ENCODE data around the gene NOM1.

NOM1 gene

DNA sequence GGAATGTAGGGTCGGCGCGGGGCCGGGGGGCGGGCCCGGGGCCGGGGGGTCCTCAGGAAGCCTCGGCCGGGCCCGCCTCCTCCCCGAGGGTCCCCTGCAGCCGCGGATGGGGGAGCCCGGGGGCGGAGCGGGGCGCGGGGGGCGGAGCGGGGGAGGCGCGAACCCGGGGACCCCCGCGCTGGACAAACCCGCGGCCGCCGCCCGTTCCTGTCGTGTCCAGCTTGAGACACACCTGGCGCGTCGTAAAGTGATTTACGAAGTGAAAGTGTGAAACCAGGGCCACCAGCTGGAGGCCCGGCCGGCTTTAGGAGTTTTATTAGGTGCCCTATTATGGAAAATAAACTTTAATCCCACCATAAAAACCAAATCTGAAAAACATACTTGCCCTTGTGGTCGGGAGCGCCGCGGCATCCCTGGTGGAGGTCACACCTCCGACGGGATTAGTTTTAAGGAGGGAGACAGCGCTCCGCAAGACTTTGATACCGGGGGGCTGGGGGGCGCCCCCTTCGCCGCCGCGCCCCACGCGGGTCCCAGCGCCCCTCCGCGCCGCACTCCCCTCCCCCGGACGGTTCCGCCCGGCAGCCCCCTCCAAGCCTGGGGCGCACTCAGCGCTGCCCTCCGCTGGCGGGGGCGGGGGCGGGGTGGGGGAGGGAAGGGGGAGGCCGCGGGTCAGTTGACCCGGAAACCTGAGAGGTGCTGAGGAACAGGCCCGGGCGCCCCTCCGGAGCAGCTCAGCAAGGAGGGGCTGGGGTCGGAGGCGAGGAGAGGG is 50.6 kb downstream of the NOM1 start:
- no peaks in the 10 kb centered on the region for H3K9me3 Mint-ChIP-seq
- peaks cover 9 to 10% of the 10 kb centered on the region in 2 donors for H3K4me1 Mint-ChIP-seq (ENCODE audit: low read depth in 2 of 2)
- peak overlapping the region in 1 of 2 donors; percentile 9 for H3K27ac Mint-ChIP-seq
- H3K27me3 Mint-ChIP-seq: peaks cover 84 to 95% of the 10 kb centered on the region in 2 donors
- DNase-seq (no peak), ATAC-seq (replicated peaks) (no peak)
- peaks cover 6% of the 10 kb centered on the region for H3K36me3 Mint-ChIP-seq (ENCODE audit: insufficient read depth)
- peak overlapping the region; percentile 63 to 74 for H3K4me3 Mint-ChIP-seq

DNA sequence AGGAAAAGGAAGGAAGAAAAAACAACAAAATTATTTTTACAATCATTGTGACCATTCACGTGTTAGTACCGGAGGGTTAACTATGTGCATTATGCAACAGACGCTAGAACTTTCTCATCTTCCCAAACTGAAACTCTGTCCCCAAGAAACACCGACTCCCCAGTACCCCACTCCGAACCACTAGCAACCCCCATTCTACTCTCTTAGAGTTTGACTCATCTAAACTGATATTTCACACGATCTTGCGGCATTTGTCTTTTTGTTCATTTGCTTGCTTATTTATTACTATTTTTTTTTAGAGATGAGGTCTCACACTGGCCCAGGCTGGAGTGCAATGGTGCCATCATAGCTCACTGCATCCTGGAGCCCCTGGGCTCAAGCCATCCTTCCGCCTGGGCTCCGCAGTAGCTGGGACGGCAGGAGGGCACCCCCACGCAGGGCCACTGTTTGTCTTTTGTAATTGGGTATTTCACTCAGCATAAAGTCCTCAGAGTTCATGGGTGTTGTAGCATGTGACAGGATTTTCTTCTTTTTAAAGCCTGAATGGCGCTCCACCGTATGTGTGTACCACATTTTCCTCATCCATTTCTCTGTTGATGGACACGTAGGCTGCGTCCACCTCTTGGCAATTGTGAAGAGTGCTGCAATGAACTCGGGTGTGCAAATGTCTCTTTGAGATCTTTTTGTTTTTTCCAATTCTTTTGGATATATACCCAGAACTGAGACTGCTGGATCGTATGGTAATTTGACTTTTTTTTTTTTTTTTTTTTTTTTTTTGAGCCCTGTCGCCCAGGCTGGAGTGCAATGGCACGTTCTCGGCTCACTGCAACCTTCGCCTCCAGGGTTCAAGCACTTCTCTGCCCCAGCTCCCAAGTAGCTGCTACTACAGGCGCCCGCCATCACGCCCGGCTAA is 51.5 kb downstream of the NOM1 start:
- peaks cover 82 to 93% of the 10 kb centered on the region in 2 donors for H3K27me3 Mint-ChIP-seq
- DNase-seq: no peak
- peak overlapping the region; percentile 63 to 74 for H3K4me3 Mint-ChIP-seq
- H3K36me3 Mint-ChIP-seq (ENCODE audit: insufficient read depth): peaks cover 6% of the 10 kb centered on the region
- ATAC-seq (replicated peaks): no peak
- peak overlapping the region in 1 of 2 donors; percentile 9 for H3K27ac Mint-ChIP-seq
- H3K9me3 Mint-ChIP-seq: no peaks in the 10 kb centered on the region
- peaks cover 9 to 10% of the 10 kb centered on the region in 2 donors for H3K4me1 Mint-ChIP-seq (ENCODE audit: low read depth in 2 of 2)

DNA sequence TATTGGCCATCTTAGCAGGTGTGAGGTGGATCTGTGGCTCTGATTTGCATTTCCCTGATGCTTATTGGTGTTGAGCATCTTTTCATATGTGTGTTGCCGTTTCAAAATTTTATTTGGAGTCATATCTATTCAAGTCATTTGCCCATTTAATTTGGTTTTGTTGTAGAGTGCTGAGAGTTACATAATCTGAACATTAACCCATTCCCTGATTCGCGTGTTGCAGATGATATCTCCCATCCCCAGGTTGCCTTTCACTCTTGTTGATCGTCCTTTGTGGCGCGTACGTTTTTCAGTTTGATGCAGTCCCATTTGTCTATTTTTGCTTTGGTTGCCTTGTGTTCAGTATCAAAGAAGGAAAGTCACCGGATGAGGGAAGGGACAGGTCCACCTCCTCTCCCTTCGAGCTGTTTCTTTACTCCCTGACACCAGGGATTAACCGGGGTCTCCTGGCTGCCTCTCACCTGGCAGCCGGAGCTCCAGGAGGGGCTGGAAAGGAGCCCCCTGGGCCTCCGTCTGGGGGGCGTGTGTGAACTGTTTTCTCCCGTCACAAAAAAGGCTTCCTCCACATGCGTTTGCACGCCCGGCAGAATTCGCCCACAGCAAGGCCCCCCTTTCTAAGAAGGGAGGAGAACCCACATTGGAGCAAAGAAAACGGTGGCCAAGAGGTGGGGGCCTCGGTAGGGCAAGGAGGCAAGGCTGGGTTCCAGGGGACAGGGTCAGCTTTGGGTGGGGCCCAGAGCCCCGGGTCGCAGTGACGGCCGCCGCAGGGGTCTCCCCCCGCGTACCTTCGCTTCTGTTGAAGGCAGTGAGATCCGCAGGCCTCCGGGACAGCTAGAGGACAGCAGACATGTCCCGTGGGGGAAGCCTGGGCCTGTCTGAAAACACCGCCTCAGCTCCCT is 52.7 kb downstream of the NOM1 start:
- H3K36me3 Mint-ChIP-seq (ENCODE audit: insufficient read depth): peaks cover 6% of the 10 kb centered on the region
- peak overlapping the region; percentile 63 to 74 for H3K4me3 Mint-ChIP-seq
- no peak for DNase-seq
- peaks cover 75 to 93% of the 10 kb centered on the region in 2 donors for H3K27me3 Mint-ChIP-seq
- no peak for ATAC-seq (replicated peaks)
- peaks cover 9 to 10% of the 10 kb centered on the region in 2 donors for H3K4me1 Mint-ChIP-seq (ENCODE audit: low read depth in 2 of 2)
- no peak overlapping the region for H3K27ac Mint-ChIP-seq
- H3K9me3 Mint-ChIP-seq: no peaks in the 10 kb centered on the region

DNA sequence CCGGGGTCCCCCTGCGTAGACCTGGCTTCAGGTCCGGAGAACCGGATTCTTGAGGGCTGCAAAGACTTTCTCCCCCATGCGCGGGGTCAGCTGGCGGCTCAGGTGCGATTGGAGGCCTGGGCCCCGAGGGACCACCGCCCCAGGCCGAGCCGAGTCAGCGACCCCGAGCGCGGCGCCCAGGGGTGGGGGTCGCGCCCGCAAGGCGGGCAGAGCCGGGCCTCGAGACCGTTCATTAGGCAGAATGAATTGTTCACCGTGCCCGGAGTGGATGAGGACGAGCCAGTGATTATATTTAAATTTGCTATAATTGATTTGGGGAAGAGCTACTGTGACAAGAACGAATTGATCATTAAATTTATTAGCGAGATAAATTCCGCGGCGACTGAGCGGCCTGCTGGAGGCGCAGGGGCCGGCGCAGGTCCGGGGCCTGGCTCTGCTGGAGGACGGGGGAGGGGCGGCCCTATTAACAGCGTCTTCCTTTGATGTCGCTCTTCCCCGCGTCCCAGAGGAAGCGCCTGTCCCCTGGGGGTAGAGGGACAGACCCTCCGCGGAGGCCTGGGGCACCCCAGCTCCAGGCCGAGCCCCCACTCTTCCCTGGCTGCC is 53.4 kb downstream of the NOM1 start:
- H3K4me1 Mint-ChIP-seq (ENCODE audit: low read depth in 2 of 2): peaks cover 9 to 10% of the 10 kb centered on the region in 2 donors
- H3K4me3 Mint-ChIP-seq: no peak overlapping the region
- peaks cover 74 to 93% of the 10 kb centered on the region in 2 donors for H3K27me3 Mint-ChIP-seq
- ATAC-seq (replicated peaks) (no peak), DNase-seq (no peak)
- H3K9me3 Mint-ChIP-seq: no peaks in the 10 kb centered on the region
- peaks cover 6% of the 10 kb centered on the region for H3K36me3 Mint-ChIP-seq (ENCODE audit: insufficient read depth)
- no peak overlapping the region for H3K27ac Mint-ChIP-seq

DNA sequence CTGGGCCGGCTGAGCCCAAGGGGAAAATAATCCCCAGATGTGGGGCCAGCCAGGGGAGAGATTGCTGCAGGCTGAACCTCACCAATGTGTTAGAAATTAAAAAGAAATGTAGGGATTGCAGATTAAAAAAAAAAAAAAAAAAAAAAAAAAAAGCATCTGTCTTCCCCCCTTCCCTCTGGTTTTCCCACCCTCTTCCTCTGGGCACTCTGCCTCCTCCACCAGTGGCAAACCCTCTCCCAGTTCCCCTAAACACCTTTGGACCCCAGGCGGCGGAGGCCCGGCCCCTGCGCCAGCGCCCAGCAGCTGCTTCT is 53.9 kb downstream of the NOM1 start:
- DNase-seq: no peak
- no peak for ATAC-seq (replicated peaks)
- H3K27me3 Mint-ChIP-seq: peaks cover 72 to 93% of the 10 kb centered on the region in 2 donors
- no peak overlapping the region for H3K4me3 Mint-ChIP-seq
- H3K4me1 Mint-ChIP-seq (ENCODE audit: low read depth in 2 of 2): peaks cover 9 to 10% of the 10 kb centered on the region in 2 donors
- no peak overlapping the region for H3K27ac Mint-ChIP-seq
- no peaks in the 10 kb centered on the region for H3K9me3 Mint-ChIP-seq
- peaks cover 6% of the 10 kb centered on the region for H3K36me3 Mint-ChIP-seq (ENCODE audit: insufficient read depth)

DNA sequence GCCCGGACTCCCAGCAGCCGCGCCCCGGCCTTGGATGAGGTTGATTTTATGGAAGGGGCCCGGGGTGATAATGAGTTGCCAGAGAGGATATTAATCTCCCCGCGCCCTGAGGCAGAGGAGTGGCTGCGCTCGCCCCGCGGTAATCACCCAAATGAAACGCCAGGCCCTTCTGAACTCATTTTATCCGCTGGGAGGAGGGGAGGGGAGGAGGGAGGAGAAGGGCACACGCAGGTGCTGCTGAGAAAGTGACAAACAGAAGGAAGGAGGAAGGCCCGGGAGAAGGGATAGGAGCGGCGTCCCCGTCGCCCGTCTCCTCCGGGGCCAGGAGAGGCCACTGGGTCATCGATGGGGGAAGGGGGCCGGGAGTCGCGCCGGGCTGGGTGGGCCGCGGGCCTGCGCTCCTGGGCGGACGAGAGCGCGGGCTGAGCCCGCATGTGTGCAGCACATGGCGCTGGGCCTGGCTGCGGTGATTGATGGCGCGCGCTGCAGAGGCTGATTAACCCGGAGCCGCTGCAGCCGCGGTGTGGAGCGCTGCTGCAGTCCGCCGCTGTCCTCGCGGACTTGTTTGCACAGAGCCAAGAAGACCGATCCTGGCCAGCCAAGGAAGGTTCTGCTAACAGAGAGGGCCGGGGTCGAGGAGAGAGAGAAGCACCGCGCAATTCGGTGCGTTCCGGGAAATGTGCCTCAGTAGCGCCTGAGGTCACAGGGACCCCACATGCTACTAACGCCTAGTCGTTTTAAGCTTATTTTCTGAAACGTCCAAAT is 54.4 kb downstream of the NOM1 start:
- H3K27me3 Mint-ChIP-seq: peaks cover 72 to 93% of the 10 kb centered on the region in 2 donors
- no peak for ATAC-seq (replicated peaks)
- no peak for DNase-seq
- H3K9me3 Mint-ChIP-seq: no peaks in the 10 kb centered on the region
- no peak overlapping the region for H3K4me3 Mint-ChIP-seq
- H3K4me1 Mint-ChIP-seq (ENCODE audit: low read depth in 2 of 2): peaks cover 9 to 12% of the 10 kb centered on the region in 2 donors
- peaks cover 6% of the 10 kb centered on the region for H3K36me3 Mint-ChIP-seq (ENCODE audit: insufficient read depth)
- no peak overlapping the region for H3K27ac Mint-ChIP-seq

DNA sequence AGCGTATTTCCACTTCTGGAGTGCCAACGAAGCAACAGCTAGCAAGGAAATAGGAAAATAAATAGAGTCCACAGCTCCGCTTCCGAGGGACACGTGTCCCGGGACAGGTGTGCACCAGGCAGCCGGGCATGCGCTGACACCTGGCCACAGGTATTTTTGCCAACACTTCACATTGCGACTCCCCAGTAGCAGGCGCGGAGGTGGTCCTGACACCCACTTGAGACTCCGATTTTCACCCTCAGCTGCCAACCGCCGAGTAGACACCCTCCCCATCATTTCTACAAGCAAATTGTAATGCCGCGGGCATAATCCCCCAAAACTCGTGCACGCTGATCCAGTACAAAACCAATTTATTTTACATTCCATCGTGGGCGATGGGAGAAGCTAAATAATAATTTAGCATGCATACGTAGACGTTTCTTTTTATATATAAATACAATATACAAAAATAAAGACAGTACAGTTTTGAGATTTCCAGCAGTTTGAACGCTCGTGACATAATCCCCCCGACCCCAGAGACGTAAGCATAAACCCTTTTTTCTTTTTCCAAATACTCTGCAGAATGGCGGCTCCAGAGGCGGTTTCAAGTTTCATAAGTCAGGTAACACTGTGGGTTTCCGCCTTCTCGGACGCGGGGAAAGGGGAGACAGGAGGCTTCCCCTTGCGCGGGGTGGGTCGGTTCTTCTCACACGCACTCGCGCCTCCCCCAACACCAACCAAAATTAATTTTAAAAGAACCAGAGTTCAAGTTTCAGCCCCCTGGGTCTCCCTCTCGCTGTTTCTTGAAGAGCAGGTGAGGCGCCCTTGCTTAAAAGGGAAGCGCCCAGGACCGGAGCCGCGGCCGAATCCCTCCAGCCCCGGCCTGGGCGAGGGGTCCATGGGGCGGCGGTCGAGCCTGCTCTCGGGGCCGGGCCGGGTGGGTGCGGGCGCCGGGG is 55.3 kb downstream of the NOM1 start:
- Mint-ChIP-seq H3K4me3 (peak overlapping the region; percentile 44 to 48), H3K36me3 (ENCODE audit: insufficient read depth) (peaks cover 6% of the 10 kb centered on the region), H3K9me3 (no peaks in the 10 kb centered on the region), H3K27me3 (peaks cover 73 to 96% of the 10 kb centered on the region in 2 donors), H3K27ac (no peak overlapping the region), H3K4me1 (ENCODE audit: low read depth in 2 of 2) (peaks cover 5 to 17% of the 10 kb centered on the region in 2 donors)
- ATAC-seq (replicated peaks) (no peak), DNase-seq (no peak)

DNA sequence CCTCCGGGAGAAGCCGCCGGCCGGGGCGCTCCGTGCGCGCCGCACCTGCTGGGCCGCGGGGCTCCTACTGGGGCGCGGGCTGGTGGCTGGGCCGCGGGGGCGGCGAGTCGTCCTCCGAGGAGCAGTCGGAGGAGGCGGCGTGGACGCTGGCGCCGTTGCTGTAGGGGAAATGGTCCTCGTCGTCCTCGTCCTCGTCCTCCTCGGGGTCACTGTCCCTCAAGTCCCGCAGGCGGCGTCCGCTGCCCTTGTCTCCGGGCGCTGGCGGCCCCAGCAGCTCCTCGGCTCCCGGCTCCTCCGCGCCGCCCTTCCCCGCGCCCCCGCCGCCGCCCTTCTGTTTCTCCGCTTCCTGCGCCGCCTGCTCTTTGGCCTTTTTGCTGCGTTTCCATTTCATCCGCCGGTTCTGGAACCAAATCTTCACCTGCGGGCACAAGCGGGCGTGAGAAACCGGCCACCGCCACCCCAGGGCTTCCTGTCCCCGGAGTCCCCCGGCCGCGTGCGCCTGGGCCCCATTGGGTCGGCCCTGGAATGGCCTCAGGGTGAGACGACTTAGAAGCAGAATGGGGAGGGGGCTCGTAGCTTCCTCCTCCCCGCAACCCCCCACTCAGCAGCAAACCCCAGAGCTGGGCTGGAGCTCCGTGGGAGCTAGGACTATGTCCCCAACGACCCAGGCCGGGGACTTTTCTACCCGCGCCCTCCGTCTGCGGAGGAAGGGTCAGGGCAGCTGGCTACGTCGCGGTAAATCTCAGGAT is 56.1 kb downstream of the NOM1 start:
- no peak for DNase-seq
- H3K4me3 Mint-ChIP-seq: no peak overlapping the region

DNA sequence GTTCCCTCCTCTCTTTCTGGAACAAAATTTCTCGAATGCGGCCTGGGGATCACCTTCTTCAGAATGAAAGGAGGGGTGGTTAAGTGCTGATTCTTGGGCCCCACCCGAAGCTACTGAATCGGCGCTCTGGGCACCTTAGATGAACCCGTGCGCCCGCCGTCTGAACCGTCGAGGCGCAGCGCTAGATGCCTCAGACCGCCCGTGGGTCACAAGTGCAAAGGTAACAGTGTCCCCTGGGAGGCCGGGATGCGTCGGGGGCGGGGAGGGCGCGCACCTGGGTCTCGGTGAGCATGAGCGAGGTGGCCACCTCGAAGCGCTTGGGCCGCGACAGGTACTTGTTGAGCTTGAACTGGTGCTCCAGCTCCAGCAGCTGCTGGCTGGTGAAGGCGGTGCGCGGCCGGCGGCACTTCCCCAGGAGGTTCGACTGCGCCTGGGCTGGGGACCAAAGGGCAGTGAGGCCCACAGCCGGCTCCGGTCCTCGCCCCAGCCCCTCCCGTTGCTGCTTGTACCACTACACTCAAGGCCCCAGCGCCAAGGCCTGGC is 56.8 kb downstream of the NOM1 start:
- ATAC-seq (replicated peaks): no peak
- no peaks in the 10 kb centered on the region for H3K36me3 Mint-ChIP-seq (ENCODE audit: insufficient read depth)
- H3K27ac Mint-ChIP-seq: no peak overlapping the region
- H3K27me3 Mint-ChIP-seq: peaks cover 59 to 85% of the 10 kb centered on the region in 2 donors
- H3K4me3 Mint-ChIP-seq: no peak overlapping the region
- no peaks in the 10 kb centered on the region for H3K9me3 Mint-ChIP-seq
- H3K4me1 Mint-ChIP-seq (ENCODE audit: low read depth in 2 of 2): peaks cover 0 to 11% of the 10 kb centered on the region in 2 donors
- no peak for DNase-seq

More for the DNA sequence above, 56.1 kb downstream of the NOM1 start:
- ATAC-seq (replicated peaks): no peak
- H3K27ac Mint-ChIP-seq: no peak overlapping the region
- H3K9me3 Mint-ChIP-seq: no peaks in the 10 kb centered on the region
- H3K4me1 Mint-ChIP-seq (ENCODE audit: low read depth in 2 of 2): peaks cover 4 to 15% of the 10 kb centered on the region in 2 donors
- peaks cover 5% of the 10 kb centered on the region for H3K36me3 Mint-ChIP-seq (ENCODE audit: insufficient read depth)
- H3K27me3 Mint-ChIP-seq: peaks cover 65 to 87% of the 10 kb centered on the region in 2 donors

DNA sequence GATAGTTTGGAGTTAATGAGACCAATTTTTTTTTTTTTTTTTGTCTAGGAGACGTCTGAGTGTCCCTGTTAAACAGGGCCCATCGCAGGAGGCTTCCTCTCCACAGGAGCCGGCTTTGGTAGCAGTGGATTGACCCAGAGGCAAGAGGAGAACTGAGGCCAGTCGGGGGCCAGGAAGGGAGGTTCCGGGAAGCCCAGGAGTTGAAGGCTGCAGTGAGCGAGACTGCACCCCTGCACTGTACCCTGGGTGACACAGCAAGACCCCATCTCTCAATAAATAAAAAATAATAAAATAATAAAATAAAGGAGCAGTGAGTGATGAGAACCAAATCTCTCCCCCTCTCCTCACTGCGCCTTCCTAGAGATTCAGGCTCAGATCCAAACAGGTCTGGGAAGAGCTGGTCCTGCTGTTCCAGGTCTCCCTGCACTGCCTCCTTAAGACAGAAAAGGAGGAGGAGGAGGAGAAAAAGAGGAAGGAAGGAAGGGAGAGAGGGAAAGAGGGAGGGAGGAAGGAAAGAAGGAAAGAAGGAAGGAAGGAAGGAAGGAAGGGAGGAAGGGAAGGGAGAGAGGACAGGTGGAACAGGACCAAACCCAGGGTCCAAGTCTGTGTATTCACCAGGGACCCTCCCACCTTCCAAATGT is 57.4 kb downstream of the NOM1 start:
- no peaks in the 10 kb centered on the region for H3K36me3 Mint-ChIP-seq (ENCODE audit: insufficient read depth)
- no peak overlapping the region for H3K27ac Mint-ChIP-seq
- peaks cover 5 to 14% of the 10 kb centered on the region in 2 donors for H3K4me1 Mint-ChIP-seq (ENCODE audit: low read depth in 2 of 2)
- H3K9me3 Mint-ChIP-seq: no peaks in the 10 kb centered on the region
- no peak for DNase-seq
- peaks cover 59 to 85% of the 10 kb centered on the region in 2 donors for H3K27me3 Mint-ChIP-seq
- ATAC-seq (replicated peaks): no peak
- H3K4me3 Mint-ChIP-seq: no peak overlapping the region
